GM18907 (cell line): Measurements from ENCODE around the gene TPCN2.
"Not testable (repeated sequence)": the region's sequence is repeated elsewhere in the genome, so short reads cannot be mapped to it uniquely, and the experiment has no call there.

Experiments
- ATAC-seq: cut with Tn5 transposase; IDR thresholded peaks from one replicate; pipeline ENCODE4 v1.9.1; 2021; ENCODE audit warnings: mild to moderate bottlenecking, moderate library complexity; ENCODE audit not compliant: unreplicated experiment

Gene TPCN2

GRCh38 chr11:69048694-69049489, at the start of gene TPCN2:
TPCN2 (plus strand) TSS chr11:69048932; CDS start chr11:69048998, 66 bp downstream.
- peak; percentile 79 for ATAC-seq

GRCh38 chr11:68999093-68999747, 49.5 kb upstream of the TPCN2 start:
- ATAC-seq: no peak

- not testable (repeated sequence) for ATAC-seq
Observed at GRCh38 chr11:68999748-69000355, 48.9 kb upstream of the TPCN2 start.

- no peak for ATAC-seq
Observed at GRCh38 chr11:69000391-69000790, 48.3 kb upstream of the TPCN2 start.

GRCh38 chr11:69000831-69001242, 47.9 kb upstream of the TPCN2 start:
- no peak for ATAC-seq

GRCh38 chr11:69001243-69002081, 47.3 kb upstream of the TPCN2 start:
- ATAC-seq: no peak

- no peak for ATAC-seq
Observed at GRCh38 chr11:69002110-69002569, 46.6 kb upstream of the TPCN2 start.

GRCh38 chr11:69002570-69003231, 46.0 kb upstream of the TPCN2 start:
- no peak for ATAC-seq

GRCh38 chr11:69003301-69003865, 45.3 kb upstream of the TPCN2 start:
- no peak for ATAC-seq

- ATAC-seq: no peak
Observed at GRCh38 chr11:69003866-69004367, 44.8 kb upstream of the TPCN2 start.

GRCh38 chr11:69004411-69005182, 44.1 kb upstream of the TPCN2 start:
- no peak for ATAC-seq

- ATAC-seq: no peak
Observed at GRCh38 chr11:69005183-69005630, 43.5 kb upstream of the TPCN2 start.

- no peak for ATAC-seq
Observed at GRCh38 chr11:69005631-69006368, 42.9 kb upstream of the TPCN2 start.

GRCh38 chr11:69006816-69007215, 41.9 kb upstream of the TPCN2 start:
- no peak for ATAC-seq

- no peak for ATAC-seq
Observed at GRCh38 chr11:69007975-69008381, 40.8 kb upstream of the TPCN2 start.

GRCh38 chr11:69008737-69009440, 39.8 kb upstream of the TPCN2 start:
- ATAC-seq: no peak

- ATAC-seq: no peak
Observed at GRCh38 chr11:69009441-69010211, 39.1 kb upstream of the TPCN2 start.
